ENCODE results near the gene RELL2.
A peak's percentile ranks its signal among the peaks of the same experiment; 100 is the strongest.

The RELL2 gene

GRCh38 chr5:141623186-141623585, 13.6 kb upstream of the RELL2 start:
- DNase-seq = no peak

DNA sequence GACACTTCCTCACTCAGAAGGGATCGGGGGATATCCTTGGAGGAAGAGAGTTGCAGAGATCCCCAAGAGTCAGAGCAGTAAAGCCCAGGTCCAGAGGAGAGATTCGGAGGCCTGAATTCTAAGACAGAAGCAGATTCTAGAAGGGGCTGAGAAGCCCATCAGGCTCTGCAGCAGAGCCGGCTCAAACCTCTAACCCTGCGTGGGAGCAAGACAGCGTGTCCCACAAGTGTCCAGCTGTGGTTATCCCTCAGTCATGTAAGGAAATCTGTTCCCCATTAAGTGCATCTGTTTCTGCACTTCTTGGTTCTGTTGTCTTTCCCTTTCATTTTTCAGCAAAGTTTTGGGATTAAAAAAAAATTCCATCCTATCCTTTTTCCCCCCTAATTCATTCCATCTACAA, 13.2 kb upstream of the RELL2 start:
- DNase-seq = no peak

- DNase-seq = no peak
These were observed 8.5 kb upstream of the RELL2 start for GRCh38 chr5:141628175-141628788.

DNA sequence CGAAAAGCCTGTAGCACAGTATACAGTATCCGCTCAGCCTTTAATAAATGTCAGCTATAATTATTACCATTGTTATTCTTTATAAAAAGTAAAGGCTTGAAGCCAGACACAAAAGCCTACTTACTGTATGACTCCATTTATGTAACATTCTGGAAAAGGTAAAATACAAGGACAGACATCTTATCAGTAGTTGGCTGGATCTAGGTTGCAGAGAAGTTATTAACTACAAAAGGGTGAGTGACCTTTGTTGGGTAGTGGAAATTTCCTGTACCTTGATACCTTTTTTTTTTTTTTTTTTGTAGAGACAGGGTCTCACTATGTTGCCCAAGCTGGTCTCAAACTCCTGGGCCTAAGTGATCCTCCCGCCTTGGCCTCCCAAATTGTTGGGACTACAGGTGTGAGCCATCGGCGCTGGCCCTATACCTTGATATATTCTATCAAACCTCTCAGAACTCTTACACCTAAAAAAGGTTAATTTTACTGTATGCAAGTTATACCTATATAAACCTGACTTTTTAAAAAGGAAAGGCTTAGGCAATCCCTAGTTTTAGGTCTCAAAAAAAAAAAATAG, 6.1 kb upstream of the RELL2 start:
- DNase-seq = no peak

- DNase-seq = peak; percentile 36
These were observed 4.1 kb upstream of the RELL2 start for GRCh38 chr5:141632650-141633049.

DNA sequence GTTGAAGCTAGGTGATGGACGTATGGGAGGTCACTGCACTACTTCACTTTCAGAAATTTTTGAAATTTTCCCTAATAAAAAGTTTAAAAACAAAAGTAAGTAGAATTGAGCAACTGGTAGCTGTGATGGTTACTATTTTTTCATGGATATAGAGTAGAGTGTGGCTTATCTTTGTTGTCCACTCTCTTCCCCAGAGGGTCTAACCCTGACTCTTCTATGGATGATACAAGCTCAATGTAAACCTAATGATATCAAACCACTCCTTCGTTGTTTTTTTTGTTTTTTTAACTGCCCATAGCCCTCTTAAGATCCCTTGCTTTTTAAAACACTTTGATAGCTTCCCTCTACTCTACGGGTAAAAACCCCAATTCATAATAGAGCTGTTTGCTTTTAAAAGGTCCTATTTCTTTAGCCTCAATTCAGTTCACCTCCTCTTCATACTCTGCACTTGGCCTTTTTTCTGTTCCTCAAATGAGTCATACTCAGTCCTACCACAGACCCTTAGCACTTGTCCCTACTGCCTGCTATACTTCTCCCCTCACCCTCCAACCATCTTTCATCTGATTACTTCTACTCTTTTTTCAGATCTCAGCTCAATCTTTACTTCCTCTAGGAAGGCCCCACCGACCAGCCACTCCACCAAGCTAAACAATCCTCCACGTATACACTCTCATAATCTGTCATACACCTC, 2.8 kb upstream of the RELL2 start:
- DNase-seq = no peak

GRCh38 chr5:141634720-141635119, 2.1 kb upstream of the RELL2 start:
- DNase-seq = no peak

- no peak for DNase-seq
These were observed 1.2 kb upstream of the RELL2 start for GRCh38 chr5:141635646-141636045.

GRCh38 chr5:141636106-141636412, 738 bp upstream of the RELL2 start:
- DNase-seq = no peak

- DNase-seq = no peak
These were observed 448 bp downstream of the RELL2 start for GRCh38 chr5:141637123-141637766.

DNA sequence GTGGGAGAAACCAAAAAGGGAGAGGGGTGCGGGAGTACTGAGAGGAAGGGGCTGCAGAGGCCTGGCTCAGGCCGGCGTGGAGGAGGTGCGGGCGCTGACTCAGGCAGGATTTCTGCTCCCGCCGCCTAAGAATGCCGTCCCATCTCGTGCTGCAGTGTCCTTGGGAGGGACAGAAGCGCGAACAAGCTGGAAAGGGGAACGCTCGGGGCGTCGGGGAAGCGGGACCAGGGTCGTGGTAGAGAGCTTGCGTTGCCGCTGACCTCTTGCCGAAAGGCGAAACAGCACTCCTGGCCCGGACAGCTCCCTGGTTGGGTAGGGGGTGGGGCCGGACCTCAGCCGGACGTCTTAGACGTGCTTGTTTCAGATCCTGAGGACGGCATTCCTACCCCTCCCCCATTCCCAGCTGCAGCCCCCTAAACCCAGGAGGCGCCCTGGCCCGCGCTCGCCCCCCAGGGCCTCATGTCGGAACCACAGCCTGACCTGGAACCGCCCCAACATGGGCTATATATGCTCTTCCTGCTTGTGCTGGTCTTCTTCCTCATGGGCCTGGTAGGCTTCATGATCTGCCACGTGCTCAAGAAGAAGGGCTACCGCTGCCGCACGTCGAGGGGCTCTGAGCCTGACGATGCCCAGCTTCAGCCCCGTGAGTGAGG, 1.1 kb downstream of the RELL2 start:
- DNase-seq = no peak

- DNase-seq = no peak
These were observed 2.0 kb downstream of the RELL2 start for GRCh38 chr5:141638771-141639170.

- DNase-seq = no peak
These were observed 2.7 kb downstream of the RELL2 start for GRCh38 chr5:141639357-141640050.

- no peak for DNase-seq
These were observed 3.2 kb downstream of the RELL2 start for GRCh38 chr5:141640051-141640415.

GRCh38 chr5:141640698-141641097, 3.9 kb downstream of the RELL2 start:
- DNase-seq = no peak

DNA sequence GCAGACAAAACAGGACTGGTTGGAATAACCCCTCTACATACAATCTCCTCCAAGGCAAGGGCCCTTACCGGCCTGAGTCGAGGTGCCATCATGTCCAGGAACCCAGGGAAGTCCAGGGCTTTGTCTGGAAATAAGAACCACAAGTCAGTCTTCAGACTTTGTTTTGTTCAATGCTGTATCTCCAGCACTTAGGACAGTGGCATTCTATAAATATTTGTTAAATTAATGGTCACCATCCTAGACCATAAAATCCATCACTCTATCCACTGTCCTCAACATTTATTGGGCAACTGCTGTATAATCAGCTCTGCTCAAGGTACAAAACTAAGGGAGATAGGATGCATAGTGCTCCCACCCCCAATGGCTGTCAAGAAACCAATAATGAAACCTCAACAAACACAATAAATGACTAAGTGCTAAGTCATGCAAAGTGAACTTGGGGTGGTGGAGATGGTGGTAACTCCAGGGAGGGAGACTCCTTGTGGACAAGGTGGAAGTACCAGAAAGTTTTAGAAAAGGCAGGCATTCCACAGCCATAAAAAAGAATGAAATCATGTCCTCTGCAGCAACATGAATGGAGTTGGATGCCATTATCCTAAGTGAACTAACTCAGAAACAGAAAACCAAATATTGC, 5.0 kb downstream of the RELL2 start:
- no peak for DNase-seq

DNA sequence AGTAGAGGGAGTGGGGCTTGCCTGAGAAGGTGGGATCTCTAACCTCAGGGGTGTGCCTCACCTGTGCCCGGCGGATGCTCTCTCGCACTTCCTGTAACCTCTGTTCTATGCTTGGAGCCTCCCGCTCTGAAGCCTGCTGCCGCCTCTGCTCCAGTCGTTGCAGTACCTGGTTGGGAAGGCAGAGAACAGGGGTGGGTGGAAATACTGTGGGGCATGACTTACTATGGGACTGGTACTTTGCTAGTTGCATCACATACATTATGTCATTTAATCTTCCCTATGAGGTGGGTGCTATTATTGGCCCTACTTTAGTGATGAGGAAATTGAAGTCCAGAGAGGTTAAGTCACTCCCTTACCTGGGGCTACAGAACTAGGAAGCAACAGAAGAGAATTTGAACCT, 9.2 kb downstream of the RELL2 start:
- no peak for DNase-seq

DNA sequence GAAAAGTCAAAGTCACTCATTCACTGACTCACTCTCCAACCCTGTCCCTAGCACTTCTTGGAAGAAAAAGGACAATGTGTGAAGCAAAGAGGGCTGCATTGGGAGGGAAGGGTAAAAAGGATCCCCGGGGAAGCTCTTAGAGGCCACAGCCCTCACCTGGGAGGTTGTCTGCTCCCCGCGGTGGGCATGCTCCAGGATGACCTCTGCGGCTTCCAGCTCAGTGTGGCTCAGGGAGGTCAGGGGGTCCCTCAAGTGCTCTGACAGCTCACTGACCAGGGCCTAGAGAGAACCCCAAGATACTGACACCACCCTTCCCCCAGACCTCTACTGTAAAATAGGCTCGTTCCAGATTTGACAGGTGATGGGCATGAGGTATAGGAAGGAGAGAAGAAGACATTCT, 10.4 kb downstream of the RELL2 start:
- no peak for DNase-seq

- DNase-seq = no peak
These were observed 11.1 kb downstream of the RELL2 start for GRCh38 chr5:141647851-141648250.

- DNase-seq = no peak
These were observed 12.4 kb downstream of the RELL2 start for GRCh38 chr5:141649056-141649688.

DNA sequence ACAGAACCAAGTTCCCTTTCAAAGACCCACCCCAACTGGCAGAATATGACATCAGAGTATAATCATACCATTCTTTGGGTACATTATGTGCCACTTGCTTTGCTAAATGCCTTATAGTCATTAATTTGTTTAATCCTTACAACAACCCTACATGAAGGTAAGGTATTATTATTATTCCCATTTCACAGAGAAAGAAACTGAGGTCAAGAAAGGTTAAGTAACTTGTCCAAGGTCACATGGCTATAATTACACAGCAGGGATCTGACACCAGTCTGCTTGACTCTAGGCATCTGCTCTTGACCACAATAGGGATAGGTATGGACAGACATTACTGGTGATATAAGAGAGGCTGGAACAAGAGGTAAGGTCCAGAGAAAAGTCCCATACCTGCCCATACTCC, 13.2 kb downstream of the RELL2 start:
- DNase-seq = no peak
